IMR-90 (cell line): ENCODE results near the gene FKBP10. TPM values are rescaled to one million over a fixed set of nuclear protein-coding genes. Genes with fewer than 3 reads are reported as not detected.

ENCODE experiments used
- CTCF ChIP-seq: conservative IDR thresholded peaks from 2 replicates; pipeline ENCODE4 v1.5.1; 2012; ENCODE audit warnings: mild to moderate bottlenecking, low read depth, low read length, improper control_type of control experiment
- SMC3 ChIP-seq: fragments of 150-350 bp; IDR thresholded peaks from 2 replicates; pipeline ENCODE4 v1.6.1; 2016; ENCODE audit warnings: low read depth, mild to moderate bottlenecking, antibody characterized with exemption, low read length, moderate library complexity
- polyA plus RNA-seq, 3 experiments: library from polyadenylated mRNA; depleted of rRNA; stranded (reverse); fragments of >200 nt; gene quantifications; 2 replicates each; pipeline ENCODE4 v1.2.3, GENCODE V29; 2012; ENCODE audit warnings: low replicate concordance in 1 of 3
- total RNA-seq: library from RNA; depleted of rRNA; stranded (reverse); fragments of >200 nt; gene quantifications from 2 replicates; pipeline ENCODE4 v1.2.3, GENCODE V29; 2012

FKBP10 gene
- total and polyA plus RNA-seq, 2 of the 4 experiments (the other 2 are of a cell fraction) = 170 to 984 TPM

DNA sequence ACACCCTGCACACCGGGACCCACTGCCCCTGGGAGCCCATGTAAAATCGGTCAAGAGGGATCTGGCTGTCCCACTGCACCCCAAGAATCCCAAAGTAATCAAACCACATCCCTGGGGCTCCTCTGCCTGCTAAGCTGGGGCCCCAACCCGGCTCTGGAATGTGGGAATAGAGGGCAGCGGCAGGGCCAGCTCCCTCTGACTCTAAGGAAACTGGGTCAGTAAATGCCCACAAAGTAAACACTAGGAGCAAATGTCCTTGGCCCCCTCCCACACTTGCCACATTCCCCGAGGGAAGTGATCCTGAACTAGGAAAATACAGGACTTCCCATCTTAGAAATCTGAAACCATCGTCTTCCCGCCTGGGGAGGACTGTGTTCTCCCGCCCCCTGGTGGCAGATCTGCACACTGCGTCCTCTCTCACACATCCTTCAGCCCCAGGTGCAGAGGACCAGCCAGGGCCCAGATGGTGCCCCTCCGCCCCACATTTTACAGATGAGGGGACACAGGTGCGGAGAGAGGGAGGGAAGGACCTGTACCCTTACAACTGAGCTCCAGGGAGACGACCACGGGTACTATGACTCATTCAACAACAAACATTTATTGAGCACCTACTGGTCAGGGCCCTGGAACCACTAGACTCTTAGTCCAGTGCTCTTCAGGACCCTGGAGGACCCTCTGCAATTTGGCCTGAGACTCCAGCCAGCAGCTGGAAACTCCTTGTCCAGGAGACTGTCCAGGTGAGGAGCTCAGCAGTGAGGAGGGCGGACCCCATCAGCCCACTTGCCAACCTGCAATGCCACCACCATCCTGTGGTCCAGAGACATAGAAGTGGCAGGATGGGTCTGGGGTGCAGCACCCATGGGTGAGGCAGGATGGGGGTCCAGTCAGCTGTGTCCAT is 11.2 kb upstream of the FKBP10 start (continued):
- TF ChIP-seq CTCF (peak; percentile 96), SMC3 (peak; percentile 99)
